HG03280 (cell line): ENCODE data around the gene SEMA4F.
"Not testable (repeated sequence)": the region's sequence is repeated elsewhere in the genome, so short reads cannot be mapped to it uniquely, and the experiment has no call there.

Source experiments
- ATAC-seq: cut with Tn5 transposase; IDR thresholded peaks from one replicate; pipeline ENCODE4 v1.9.1; 2021; ENCODE audit warnings: mild to moderate bottlenecking, moderate library complexity; ENCODE audit not compliant: unreplicated experiment

The SEMA4F gene

GRCh38 chr2:74653985-74654882 is at the start of gene SEMA4F:
Gene SEMA4F (plus strand): TSS chr2:74654247. CDS start chr2:74654377, 130 bp downstream.
- ATAC-seq, result peak; percentile 100

DNA sequence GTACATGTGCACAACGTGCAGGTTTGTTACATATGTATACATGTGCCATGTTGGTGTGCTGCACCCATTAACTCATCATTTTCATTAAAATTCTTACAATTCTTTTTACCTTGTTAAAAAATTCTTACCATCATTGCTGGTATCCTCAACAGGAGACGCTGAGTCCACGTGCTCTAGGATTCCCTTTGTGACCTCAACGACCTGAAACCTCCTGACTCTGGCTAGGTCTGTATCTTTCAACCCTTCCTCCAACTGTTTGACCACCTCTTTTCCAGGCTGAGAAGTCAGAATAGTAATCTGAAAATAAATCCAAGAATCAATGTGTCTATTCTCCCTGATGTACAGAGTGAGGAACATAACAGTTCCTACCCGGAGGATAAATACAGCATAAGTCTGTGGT is 47.1 kb upstream of the SEMA4F start:
- ATAC-seq, result no peak

GRCh38 chr2:74617122-74617521 is 36.9 kb upstream of the SEMA4F start:
- no peak for ATAC-seq

GRCh38 chr2:74618410-74619083 is 35.5 kb upstream of the SEMA4F start:
- ATAC-seq, result no peak

GRCh38 chr2:74619651-74620297 is 34.3 kb upstream of the SEMA4F start:
- ATAC-seq, result no peak

- ATAC-seq, result no peak
Observed at GRCh38 chr2:74620671-74621070, 33.4 kb upstream of the SEMA4F start.

DNA sequence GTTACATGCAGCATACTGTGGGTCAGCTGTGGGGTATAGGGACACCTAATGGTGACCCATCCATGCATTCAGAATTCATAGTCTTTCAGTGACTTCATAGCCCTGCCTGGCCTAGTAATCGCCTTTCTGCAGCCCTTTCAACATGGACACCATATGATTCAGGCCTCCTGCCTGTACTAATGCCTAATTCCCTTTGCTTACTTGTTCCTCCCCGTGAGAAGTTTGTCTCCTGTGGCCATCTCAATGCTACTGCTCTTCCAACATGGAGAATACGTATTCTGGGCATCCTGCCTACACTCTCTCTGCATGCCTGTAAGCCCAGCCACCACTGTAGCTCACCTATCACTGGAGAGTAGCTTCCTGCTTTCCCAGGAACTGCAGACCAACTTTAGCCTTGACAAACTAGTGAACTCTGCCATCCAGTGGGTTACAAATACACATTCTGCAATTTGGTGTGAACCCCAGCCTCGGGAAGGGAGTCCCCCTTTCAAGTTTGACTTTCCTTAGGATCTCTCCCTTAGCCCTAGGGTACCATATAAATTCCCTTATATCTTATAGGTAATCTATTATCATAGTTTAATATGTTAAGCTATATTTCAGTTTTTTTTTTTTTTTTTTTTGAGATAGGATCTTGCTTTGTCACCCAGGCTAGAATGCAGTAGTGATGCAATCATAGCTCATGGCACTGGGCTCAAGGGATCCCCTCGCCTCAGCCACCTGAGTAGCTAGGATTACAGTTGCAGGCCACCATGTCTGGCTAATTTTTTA is 28.2 kb upstream of the SEMA4F start:
- ATAC-seq, result no peak

DNA sequence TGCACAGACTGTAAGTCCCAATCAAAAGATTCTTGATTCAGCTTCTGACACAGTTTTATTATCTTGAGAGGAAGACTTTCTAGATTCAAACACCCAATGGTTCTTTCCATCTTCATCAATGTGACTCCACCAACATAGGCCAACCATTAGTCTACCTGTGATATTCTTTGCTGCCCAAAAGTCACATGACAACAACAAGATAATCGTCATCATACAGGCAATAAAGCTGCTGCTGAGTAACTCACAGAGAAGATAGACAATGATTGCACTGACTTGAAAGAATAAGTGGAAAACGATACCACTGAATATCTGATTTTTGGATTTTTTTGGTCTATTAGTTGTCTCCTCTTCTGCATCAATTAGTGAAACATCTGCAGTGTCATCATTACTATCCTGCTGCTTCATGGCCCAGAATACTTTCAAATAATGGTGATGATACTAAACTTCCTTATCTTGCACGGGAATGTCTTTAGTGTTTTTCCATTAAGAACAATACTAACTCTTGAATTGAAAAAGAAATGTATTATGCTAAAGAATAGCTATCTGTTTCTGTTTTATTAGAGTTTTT is 25.4 kb upstream of the SEMA4F start:
- no peak for ATAC-seq

DNA sequence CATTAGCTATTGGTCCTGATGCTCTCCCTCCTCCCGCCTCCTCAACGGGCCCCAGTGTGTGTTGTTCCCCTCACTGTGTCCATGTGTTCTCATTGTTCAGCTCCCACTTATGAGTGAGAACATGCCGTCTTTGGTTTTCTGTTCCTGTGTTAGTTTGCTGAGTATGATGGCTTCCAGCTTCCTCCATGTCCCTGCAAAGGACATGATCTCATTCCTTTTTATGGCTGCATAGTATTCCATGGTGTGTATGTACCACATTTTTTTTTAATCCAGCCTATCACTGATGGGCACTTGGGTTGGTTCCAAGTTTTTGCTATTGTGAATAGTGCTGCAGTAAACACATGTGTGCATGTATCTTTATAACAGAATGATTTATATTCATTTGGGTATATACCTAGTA is 23.6 kb upstream of the SEMA4F start:
- not testable (repeated sequence) for ATAC-seq

GRCh38 chr2:74632209-74632938 is 21.7 kb upstream of the SEMA4F start:
- no peak for ATAC-seq

GRCh38 chr2:74632939-74633312 is 21.1 kb upstream of the SEMA4F start:
- no peak for ATAC-seq

DNA sequence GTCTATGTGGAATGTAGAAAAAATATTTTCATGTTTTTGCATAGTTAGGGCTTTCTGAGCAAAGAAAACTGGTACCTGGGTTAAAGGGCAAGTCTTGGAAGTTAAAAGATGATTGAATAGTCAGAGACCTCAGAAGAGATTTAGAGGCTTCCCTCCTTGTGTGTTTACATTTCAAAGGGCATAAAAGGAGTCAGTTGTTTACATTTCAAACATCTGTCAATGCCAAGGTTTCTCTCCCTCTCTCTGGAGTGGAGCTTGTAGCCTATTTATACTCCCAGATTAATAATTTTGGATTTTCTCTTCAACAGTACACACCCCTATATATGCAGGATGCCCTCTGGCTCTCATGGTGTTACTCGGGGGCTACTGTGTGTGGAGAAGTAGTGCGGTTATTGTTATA is 14.5 kb upstream of the SEMA4F start:
- no peak for ATAC-seq

DNA sequence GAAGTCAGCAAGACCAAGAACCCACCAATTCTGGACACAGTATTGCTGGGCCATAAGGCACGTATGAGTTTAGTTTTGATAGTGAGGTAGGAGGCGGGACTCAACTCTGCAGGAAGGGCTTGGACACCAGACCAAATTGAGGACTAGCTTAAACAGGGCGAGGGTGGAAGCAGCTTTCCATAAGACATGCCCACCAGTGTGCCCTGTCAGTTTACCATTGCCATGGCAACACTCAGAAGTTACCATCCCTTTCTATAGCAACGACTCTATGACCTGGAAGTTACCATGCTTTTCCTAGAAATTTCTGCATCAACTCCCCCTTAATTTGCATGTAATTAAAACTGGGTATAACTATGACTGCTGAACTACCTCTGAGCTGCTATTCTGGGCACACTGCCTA is 8.7 kb upstream of the SEMA4F start:
- ATAC-seq, result no peak

- ATAC-seq, result no peak
Observed at GRCh38 chr2:74646201-74646600, 7.8 kb upstream of the SEMA4F start.

- no peak for ATAC-seq
Observed at GRCh38 chr2:74646834-74647482, 7.1 kb upstream of the SEMA4F start.

DNA sequence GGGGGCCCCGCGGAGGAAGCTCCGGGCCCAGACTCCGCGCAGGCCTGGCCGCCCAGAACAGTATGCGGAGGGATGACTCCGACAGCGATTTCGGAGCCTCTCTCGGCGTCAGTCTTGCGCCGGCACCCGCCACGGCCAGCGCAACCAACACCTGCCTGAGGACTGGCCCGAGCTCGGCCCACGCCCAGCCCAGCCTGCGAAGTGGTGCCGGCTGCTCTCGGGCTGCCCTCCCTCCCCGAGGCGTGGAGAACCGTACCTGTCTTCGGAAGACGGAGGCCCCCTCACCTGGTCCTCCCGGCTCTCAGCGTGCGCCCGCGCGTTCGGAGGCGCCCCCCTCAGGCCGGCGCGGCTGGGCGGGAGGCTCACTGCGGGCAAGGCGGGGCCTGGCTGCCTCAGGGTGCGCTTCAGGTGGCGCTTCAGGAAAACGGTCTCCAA is 6.0 kb upstream of the SEMA4F start, which contains the start of gene M1AP:
Gene M1AP, minus strand, starts transcription at position 322 of the 435 bp plus-strand sequence. CDS start 8,055 bp downstream, outside the sequence.
- no peak for ATAC-seq

- peak; percentile 18 for ATAC-seq
Observed at GRCh38 chr2:74653589-74653984, 460 bp upstream of the SEMA4F start.

DNA sequence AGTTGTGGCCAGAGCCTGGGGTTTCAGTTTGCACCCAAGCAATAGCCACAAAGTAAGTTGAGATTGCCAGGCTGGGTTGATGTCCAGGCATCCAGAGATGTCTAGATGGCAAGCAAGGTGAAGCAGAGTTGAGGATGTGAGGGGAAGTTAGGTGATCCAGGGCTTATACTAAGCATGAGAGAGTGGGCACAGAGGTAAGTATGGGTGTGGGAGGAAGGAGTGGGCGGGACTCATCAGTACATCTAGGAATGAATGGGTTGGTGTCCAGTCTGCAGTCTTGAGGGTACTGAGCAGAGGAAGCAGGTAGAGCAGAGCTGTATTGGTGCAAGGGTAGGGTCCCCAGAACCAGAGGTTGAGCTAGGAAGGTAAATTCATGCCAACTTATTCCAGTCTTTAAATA is 1.5 kb downstream of the SEMA4F start:
- no peak for ATAC-seq

DNA sequence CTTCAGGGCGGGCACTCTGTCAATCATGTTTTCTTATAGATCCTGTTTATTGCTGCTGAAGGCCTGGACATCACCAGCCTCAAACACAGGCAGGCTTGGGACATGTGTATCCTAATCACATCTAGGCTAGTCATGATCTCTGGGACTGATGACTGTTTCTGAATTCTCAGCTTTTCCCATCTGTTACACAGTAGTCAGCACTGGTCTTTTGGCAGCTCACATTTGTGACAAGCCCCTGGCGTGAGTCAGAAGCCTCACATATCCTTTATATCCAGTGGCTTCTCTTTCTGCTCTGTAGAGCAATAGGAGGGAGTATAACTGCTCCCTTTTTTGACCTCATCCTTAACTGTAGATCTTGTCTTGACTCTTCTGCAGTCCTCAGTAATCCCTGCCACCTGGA is 4.5 kb downstream of the SEMA4F start:
- ATAC-seq, result no peak
